ENCODE measurements around the gene CFHR1.
A peak's percentile ranks its signal among the peaks of the same experiment; 100 is the strongest.
"Not testable (repeated sequence)": the region's sequence is repeated elsewhere in the genome, so short reads cannot be mapped to it uniquely, and the experiment has no call there.

The CFHR1 gene

DNA sequence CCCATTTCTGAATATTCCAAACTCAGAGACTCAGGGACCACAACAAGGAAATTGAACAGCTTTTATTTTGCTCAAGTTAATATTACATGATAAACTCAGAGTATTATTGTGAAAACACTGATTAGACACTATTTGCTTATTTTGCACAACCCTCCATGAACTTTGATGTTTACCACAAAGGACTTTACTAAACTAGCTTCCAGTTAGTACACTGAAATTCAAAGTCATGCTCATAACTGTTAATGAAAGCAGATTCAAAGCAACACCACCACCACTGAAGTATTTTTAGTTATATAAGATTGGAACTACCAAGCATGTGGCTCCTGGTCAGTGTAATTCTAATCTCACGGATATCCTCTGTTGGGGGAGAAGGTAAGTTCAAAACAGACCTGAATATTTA, at the start of gene CFHR1:
Gene CFHR1 (plus strand): TSS at position 201 of the 400 bp plus-strand sequence. CDS start 114 bp downstream, at position 315.
- not testable (repeated sequence) for DNase-seq (ENCODE audit: low read depth)

GRCh38 chr1:196769823-196770222, 49.7 kb upstream of the CFHR1 start:
- not testable (repeated sequence) for DNase-seq (ENCODE audit: low read depth); H3K4me3 ChIP-seq (ENCODE audit: low read depth, low read length)

More for the DNA sequence above, at the start of gene CFHR1:
- H3K4me3 ChIP-seq (ENCODE audit: low read depth, low read length): not testable (repeated sequence)

DNA sequence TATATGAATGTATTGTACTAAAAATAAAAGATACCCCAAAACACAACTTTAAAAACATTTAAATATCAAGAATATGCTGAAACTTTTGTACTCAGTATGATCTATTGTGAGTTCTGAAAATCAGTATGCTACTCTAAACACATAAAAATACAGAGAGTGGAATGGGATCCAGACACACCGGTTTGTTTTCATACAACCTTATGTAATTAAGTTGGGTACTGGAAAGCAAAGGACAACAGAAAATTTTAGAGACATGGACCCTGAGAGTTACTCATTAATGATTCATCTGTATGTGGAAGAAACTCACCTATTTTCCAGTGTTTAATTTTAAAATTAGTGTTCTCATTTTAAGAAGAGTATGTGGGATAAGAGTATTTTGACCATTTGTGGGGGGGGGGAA, 45.8 kb upstream of the CFHR1 start:
- no peak for DNase-seq (ENCODE audit: low read depth)
- TF ChIP-seq, protein P1, sequence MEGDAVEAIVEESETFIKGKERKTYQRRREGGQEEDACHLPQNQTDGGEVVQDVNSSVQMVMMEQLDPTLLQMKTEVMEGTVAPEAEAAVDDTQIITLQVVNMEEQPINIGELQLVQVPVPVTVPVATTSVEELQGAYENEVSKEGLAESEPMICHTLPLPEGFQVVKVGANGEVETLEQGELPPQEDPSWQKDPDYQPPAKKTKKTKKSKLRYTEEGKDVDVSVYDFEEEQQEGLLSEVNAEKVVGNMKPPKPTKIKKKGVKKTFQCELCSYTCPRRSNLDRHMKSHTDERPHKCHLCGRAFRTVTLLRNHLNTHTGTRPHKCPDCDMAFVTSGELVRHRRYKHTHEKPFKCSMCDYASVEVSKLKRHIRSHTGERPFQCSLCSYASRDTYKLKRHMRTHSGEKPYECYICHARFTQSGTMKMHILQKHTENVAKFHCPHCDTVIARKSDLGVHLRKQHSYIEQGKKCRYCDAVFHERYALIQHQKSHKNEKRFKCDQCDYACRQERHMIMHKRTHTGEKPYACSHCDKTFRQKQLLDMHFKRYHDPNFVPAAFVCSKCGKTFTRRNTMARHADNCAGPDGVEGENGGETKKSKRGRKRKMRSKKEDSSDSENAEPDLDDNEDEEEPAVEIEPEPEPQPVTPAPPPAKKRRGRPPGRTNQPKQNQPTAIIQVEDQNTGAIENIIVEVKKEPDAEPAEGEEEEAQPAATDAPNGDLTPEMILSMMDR (IDR thresholded peaks at IDR 0.05; ENCODE audit: control insufficient read depth, extremely low read depth, insufficient read depth): no peak
- no peak overlapping the region for H3K4me3 ChIP-seq (ENCODE audit: low read depth, low read length)

- TF ChIP-seq, protein P1 (IDR thresholded peaks at IDR 0.05; ENCODE audit: control insufficient read depth, extremely low read depth, insufficient read depth): no peak
Measured at GRCh38 chr1:196774175-196774574, 45.4 kb upstream of the CFHR1 start.

DNA sequence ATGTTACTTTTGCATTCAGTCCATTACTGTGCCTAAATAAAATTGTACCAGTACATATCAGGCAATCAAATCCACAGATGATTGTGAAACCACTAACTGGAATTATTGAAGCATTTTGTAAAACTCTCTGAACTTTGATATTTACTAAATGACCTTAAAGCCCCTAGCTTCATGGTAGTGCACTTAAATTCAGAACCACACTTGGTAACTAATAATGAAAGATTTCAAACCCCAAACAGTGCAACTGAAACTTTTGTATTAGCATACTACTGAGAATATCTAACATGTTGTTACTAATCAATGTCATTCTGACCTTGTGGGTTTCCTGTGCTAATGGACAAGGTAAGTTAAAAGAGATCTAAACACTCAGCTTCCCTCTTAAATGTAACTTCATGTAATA, 44.9 kb upstream of the CFHR1 start, which contains the start of gene CFHR3:
Gene CFHR3 (plus strand): TSS at position 238 of the 400 bp plus-strand sequence. CDS start 47 bp downstream, at position 285.
- TF ChIP-seq, protein P1 (IDR thresholded peaks at IDR 0.05; ENCODE audit: control insufficient read depth, extremely low read depth, insufficient read depth): no peak
- H3K4me3 ChIP-seq (ENCODE audit: low read depth, low read length): no peak within 1 kb of the TSS
- no peak for DNase-seq (ENCODE audit: low read depth)

More at GRCh38 chr1:196774175-196774574, 45.4 kb upstream of the CFHR1 start:
- no peak for DNase-seq (ENCODE audit: low read depth)
- H3K4me3 ChIP-seq (ENCODE audit: low read depth, low read length): no peak overlapping the region

GRCh38 chr1:196777603-196778002, 41.9 kb upstream of the CFHR1 start:
- H3K4me3 ChIP-seq (ENCODE audit: low read depth, low read length): no peak overlapping the region
- TF ChIP-seq, protein P1 (IDR thresholded peaks at IDR 0.05; ENCODE audit: control insufficient read depth, extremely low read depth, insufficient read depth): no peak
- DNase-seq (ENCODE audit: low read depth): no peak

DNA sequence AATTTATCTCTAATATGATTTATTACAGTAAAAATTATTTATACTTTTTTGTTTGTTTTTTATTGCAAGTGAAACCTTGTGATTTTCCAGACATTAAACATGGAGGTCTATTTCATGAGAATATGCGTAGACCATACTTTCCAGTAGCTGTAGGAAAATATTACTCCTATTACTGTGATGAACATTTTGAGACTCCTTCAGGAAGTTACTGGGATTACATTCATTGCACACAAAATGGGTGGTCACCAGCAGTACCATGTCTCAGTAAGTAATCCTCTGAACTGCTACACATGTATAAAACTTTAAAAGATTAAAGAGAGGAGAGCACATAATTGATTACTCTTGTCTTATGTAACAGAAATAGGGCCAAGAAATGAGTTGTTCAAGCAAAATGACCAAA, 40.4 kb upstream of the CFHR1 start:
- no peak overlapping the region for H3K4me3 ChIP-seq (ENCODE audit: low read depth, low read length)
- no peak for DNase-seq (ENCODE audit: low read depth)
- TF ChIP-seq, protein P1 (IDR thresholded peaks at IDR 0.05; ENCODE audit: control insufficient read depth, extremely low read depth, insufficient read depth): no peak

DNA sequence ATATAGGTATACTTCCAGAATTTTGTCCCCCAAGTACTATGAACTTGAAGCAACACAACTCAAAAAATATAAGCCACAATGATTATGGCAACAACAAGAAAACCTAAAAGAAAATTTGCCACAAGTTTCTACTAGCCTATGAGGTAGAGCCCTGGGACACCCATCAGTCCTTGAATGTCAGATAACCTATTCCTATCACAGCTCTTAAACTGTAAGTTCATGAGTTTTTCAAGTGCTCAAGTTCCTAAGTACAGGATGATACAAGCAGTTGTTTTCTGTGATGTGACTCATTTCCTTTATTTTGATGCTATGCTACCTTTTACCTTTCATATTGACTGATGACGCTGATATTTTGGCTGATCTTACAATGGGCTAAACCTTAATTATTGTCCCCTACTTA, 28.3 kb upstream of the CFHR1 start:
- not testable (repeated sequence) for DNase-seq (ENCODE audit: low read depth); H3K4me3 ChIP-seq (ENCODE audit: low read depth, low read length)

DNA sequence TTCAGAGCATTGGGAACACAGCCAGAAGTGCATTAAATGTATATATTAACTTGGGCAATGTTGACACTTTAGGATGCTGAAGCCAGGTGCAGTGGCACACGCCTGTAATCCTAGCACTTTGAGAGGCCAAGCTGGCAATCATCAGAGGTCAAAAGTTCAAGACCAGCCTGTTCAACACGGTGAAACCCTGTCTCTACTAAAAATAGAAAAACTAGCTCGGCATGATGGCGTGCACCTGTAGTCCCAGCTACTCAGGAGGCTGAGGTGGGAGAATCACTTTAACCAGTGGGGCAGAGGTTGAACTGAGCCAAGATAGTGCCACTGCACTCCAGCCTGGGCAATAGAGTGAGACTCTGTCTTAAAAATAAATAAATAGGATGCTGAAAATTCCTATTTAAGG, 25.4 kb upstream of the CFHR1 start:
- H3K4me3 ChIP-seq (ENCODE audit: low read depth, low read length): not testable (repeated sequence)
- peak; percentile 4 for DNase-seq (ENCODE audit: low read depth)
